GM19240 (cell line): ENCODE results near the gene ANTKMT.
A peak's percentile ranks its signal among the peaks of the same experiment; 100 is the strongest.
"Not testable (repeated sequence)": the region's sequence is repeated elsewhere in the genome, so short reads cannot be mapped to it uniquely, and the experiment has no call there.

Experiments
- DNase-seq: peaks from one replicate; pipeline ENCODE4 v3.0.0; 2011; ENCODE audit warnings: low spot score; ENCODE audit not compliant: insufficient read length

Gene ANTKMT

GRCh38 chr16:680967-681745 is 39.8 kb upstream of the ANTKMT start:
- no peak for DNase-seq

GRCh38 chr16:681746-682427 is 39.1 kb upstream of the ANTKMT start:
- DNase-seq = no peak

GRCh38 chr16:682493-683395 is 38.2 kb upstream of the ANTKMT start:
- no peak for DNase-seq

- no peak for DNase-seq
Measured at GRCh38 chr16:683396-684070, 37.4 kb upstream of the ANTKMT start.

GRCh38 chr16:684071-684794 is 36.7 kb upstream of the ANTKMT start, which contains the start of gene JMJD8:
Gene JMJD8 (minus strand): TSS chr16:684334. CDS start chr16:684319, 15 bp downstream.
- DNase-seq = peak; percentile 99

GRCh38 chr16:684961-685696 is 35.8 kb upstream of the ANTKMT start:
- DNase-seq = no peak

- DNase-seq = no peak
Measured at GRCh38 chr16:685967-686366, 35.0 kb upstream of the ANTKMT start.

- DNase-seq = no peak
Measured at GRCh38 chr16:686459-687260, 34.3 kb upstream of the ANTKMT start.

- no peak for DNase-seq
Measured at GRCh38 chr16:687499-687898, 33.4 kb upstream of the ANTKMT start.

- DNase-seq = no peak
Measured at GRCh38 chr16:689175-689897, 31.6 kb upstream of the ANTKMT start.

- DNase-seq = not testable (repeated sequence)
Measured at GRCh38 chr16:691242-691641, 29.7 kb upstream of the ANTKMT start.

GRCh38 chr16:692356-693108 is 28.4 kb upstream of the ANTKMT start:
- no peak for DNase-seq

GRCh38 chr16:693364-693763 is 27.6 kb upstream of the ANTKMT start:
- no peak for DNase-seq

GRCh38 chr16:693766-694165 is 27.2 kb upstream of the ANTKMT start:
- no peak for DNase-seq

GRCh38 chr16:694187-694862 is 26.6 kb upstream of the ANTKMT start:
- no peak for DNase-seq

GRCh38 chr16:694863-695354 is 26.0 kb upstream of the ANTKMT start:
- no peak for DNase-seq
